HCT116 (cell line): Measurements from ENCODE around the gene HHAT. TPM values are rescaled to one million over a fixed set of nuclear protein-coding genes. Genes with fewer than 3 reads are reported as not detected.

ENCODE experiments used
- ATAC-seq: fragments of 200-7000 bp; cut with Tn5 transposase; 2 replicates; pipeline ENCODE4 v1.9.1; 2020; ENCODE audit warnings: mild to moderate bottlenecking, moderate library complexity
- BruUV-seq: library from RNA; stranded (reverse); fragments of 400-500 nt; replicated peaks from 2 replicates; lab custom pipeline; 2021; lab: Mats Ljungman, UMichigan
- CTCF ChIA-PET: fragments of 300-600 bp; sonication (Branson Sonifier 250); formaldehyde crosslinking; loops from one replicate; lab custom pipeline; 2021; ENCODE audit warnings: antibody characterized with exemption; lab: Charles Lee
- POLR2A ChIA-PET: fragments of 300-600, 350-600 bp; sonication (Branson Sonifier 250); formaldehyde crosslinking; loops from one replicate; lab custom pipeline; 2021; ENCODE audit warnings: antibody characterized with exemption; lab: Charles Lee
- RAD21 ChIA-PET, 2 experiments: fragments of 300-600 bp; sonication (Branson Sonifier 250); formaldehyde crosslinking; loops; one replicate each; lab custom pipeline; 2023; ENCODE audit warnings: low total read pairs in 2 of 2; ENCODE audit not compliant: uncharacterized antibody in 2 of 2, unreplicated experiment in 2 of 2, low non-redundant PET in 1 of 2; lab: Charles Lee
- DNase-seq: peaks from one replicate; pipeline ENCODE4 v3.0.0-alpha.2; 2010; ENCODE audit warnings: low read depth, low spot score
- H2AFZ ChIP-seq: fragments of 200-600 bp; shearing (Covaris generic), sonication (generic); 2 replicates; pipeline ENCODE4 v1.6.1; 2017; ENCODE audit warnings: low read depth, mixed run types, mixed read lengths, antibody characterized with exemption, low read length; ENCODE audit not compliant: poor library complexity, severe bottlenecking
- H3K27ac ChIP-seq: 2 replicates; pipeline ENCODE4 v1.5.1; 2012; ENCODE audit warnings: low read depth, low read length
- H3K27me3 ChIP-seq: fragments of 200-600 bp; sonication (generic); 2 replicates; pipeline ENCODE4 v1.6.1; 2016; ENCODE audit warnings: mixed run types, low read length, mixed read lengths; ENCODE audit not compliant: insufficient read depth
- H3K36me3 ChIP-seq, 2 experiments: fragments of 200-500 bp in 1 of 2; fragments of 200-600 bp in 1 of 2; sonication (Bioruptor generic) in 1 of 2; sonication (generic) in 1 of 2; 2 replicates each; pipeline versions ENCODE4 v1.5.1 to v1.6.1; 2014 to 2016; ENCODE audit warnings: low read length in 2 of 2, inconsistent platforms in 1 of 2, mixed read lengths in 1 of 2, mixed run types in 1 of 2; ENCODE audit not compliant: insufficient read depth in 2 of 2, control insufficient read depth in 1 of 2
- H3K4me1 ChIP-seq, 2 experiments: fragments of 200-600 bp in 1 of 2; sonication (generic) in 1 of 2; 2 replicates each; pipeline versions ENCODE4 v1.5.1 to v1.6.1; 2012 to 2017; ENCODE audit warnings: low read length in 2 of 2, inconsistent platforms in 1 of 2, mild to moderate bottlenecking in 1 of 2, mixed read lengths in 1 of 2, mixed run types in 1 of 2, moderate library complexity in 1 of 2; ENCODE audit not compliant: insufficient read depth in 2 of 2, control insufficient read depth in 1 of 2
- H3K4me2 ChIP-seq: fragments of 200-600 bp; sonication (generic); 2 replicates; pipeline ENCODE4 v1.6.1; 2017; ENCODE audit warnings: mixed run types, low read length, mixed read lengths
- H3K4me3 ChIP-seq, 2 experiments: fragments of 200-600 bp in 1 of 2; sonication (generic) in 1 of 2; replicated peaks in 1 of 2; 2 replicates each; pipeline ENCODE4 v1.5.1; 2011 to 2016; ENCODE audit warnings: low read length in 2 of 2, control low read depth in 1 of 2, low read depth in 1 of 2, mild to moderate bottlenecking in 1 of 2, mixed read lengths in 1 of 2, mixed run types in 1 of 2
- H3K79me2 ChIP-seq: fragments of 200-600 bp; sonication (generic); 2 replicates; pipeline ENCODE4 v1.6.1; 2017; ENCODE audit warnings: mild to moderate bottlenecking, mixed run types, low read length, moderate library complexity, mixed read lengths; ENCODE audit not compliant: insufficient read depth
- H3K9ac ChIP-seq: fragments of 200-600 bp; sonication (generic); 2 replicates; pipeline ENCODE4 v1.6.1; 2016; ENCODE audit warnings: low read length, mixed read lengths
- H3K9me2 ChIP-seq: fragments of 200-600 bp; sonication (generic), shearing (Covaris generic); 2 replicates; pipeline ENCODE4 v1.6.1; 2017; ENCODE audit warnings: mixed run types, mild to moderate bottlenecking, moderate library complexity; ENCODE audit not compliant: insufficient read depth
- H3K9me3 ChIP-seq, 2 experiments: fragments of 200-500 bp in 1 of 2; fragments of 200-600 bp in 1 of 2; sonication (Bioruptor generic) in 1 of 2; sonication (generic) in 1 of 2; 2 replicates each; pipeline ENCODE4 v1.6.1; 2014 to 2017; ENCODE audit warnings: low read length in 2 of 2, mixed read lengths in 2 of 2, inconsistent platforms in 1 of 2, low read depth in 1 of 2, mild to moderate bottlenecking in 1 of 2, mixed run types in 1 of 2, moderate library complexity in 1 of 2; ENCODE audit not compliant: control insufficient read depth in 1 of 2, insufficient read depth in 1 of 2
- H4K20me1 ChIP-seq: fragments of 200-600 bp; sonication (generic), shearing (Covaris generic); 2 replicates; pipeline ENCODE4 v1.6.1; 2017; ENCODE audit warnings: mixed run types, mild to moderate bottlenecking, moderate library complexity; ENCODE audit not compliant: insufficient read depth
- CBX3 ChIP-seq: IDR thresholded peaks from 2 replicates; pipeline ENCODE4 v1.6.1; 2012; ENCODE audit warnings: low read depth
- EGR1 ChIP-seq: IDR thresholded peaks from 2 replicates; pipeline ENCODE4 v1.6.1; 2012; ENCODE audit warnings: low read depth
- EZH2 ChIP-seq: fragments of 200-600 bp; sonication (generic); IDR thresholded peaks from 2 replicates; pipeline ENCODE4 v1.6.1; 2017; ENCODE audit warnings: antibody characterized with exemption, mixed run types
- EZH2phosphoT487 ChIP-seq: fragments of 200-600 bp; IDR thresholded peaks from 2 replicates; pipeline ENCODE4 v1.6.1; 2018; ENCODE audit warnings: antibody characterized with exemption, borderline replicate concordance
- FOSL1 ChIP-seq: IDR thresholded peaks from 2 replicates; pipeline ENCODE4 v1.6.1; 2012; ENCODE audit warnings: low read depth
- JUND ChIP-seq: IDR thresholded peaks from 2 replicates; pipeline ENCODE4 v1.6.1; 2012
- POLR2A ChIP-seq: IDR thresholded peaks from 2 replicates; pipeline ENCODE4 v1.7.0; 2011; ENCODE audit warnings: borderline replicate concordance; ENCODE audit not compliant: insufficient read depth, insufficient read length; ENCODE audit errors: extremely low read depth
- RAD21 ChIP-seq: IDR thresholded peaks from 2 replicates; pipeline ENCODE4 v1.6.1; 2012; ENCODE audit warnings: low read depth, mild to moderate bottlenecking
- SIN3A ChIP-seq: IDR thresholded peaks from 2 replicates; pipeline ENCODE4 v1.6.1; 2012; ENCODE audit warnings: low read depth
- SP1 ChIP-seq: IDR thresholded peaks from 2 replicates; pipeline ENCODE4 v1.6.1; 2012; ENCODE audit warnings: low read depth
- SRF ChIP-seq: IDR thresholded peaks from 2 replicates; pipeline ENCODE4 v1.6.1; 2012; ENCODE audit warnings: low read depth
- TCF7L2 ChIP-seq: IDR thresholded peaks from 2 replicates; pipeline ENCODE4 v1.7.0; 2011; ENCODE audit warnings: borderline replicate concordance, inconsistent platforms; ENCODE audit not compliant: insufficient read depth, insufficient read length; ENCODE audit errors: extremely low read depth
- YY1 ChIP-seq: IDR thresholded peaks from 2 replicates; pipeline ENCODE4 v1.6.1; 2011; ENCODE audit warnings: low read length, low read depth, moderate library complexity, mild to moderate bottlenecking; ENCODE audit not compliant: insufficient replicate concordance; ENCODE audit errors: extremely low read depth
- ZFX ChIP-seq: fragments of 450-650 bp; IDR thresholded peaks from 2 replicates; pipeline ENCODE4 v1.6.1; 2017
- ZNF274 ChIP-seq: fragments of 200-500 bp; sonication (Bioruptor generic); IDR thresholded peaks from 2 replicates; pipeline ENCODE4 v1.6.1; 2014; ENCODE audit warnings: mild to moderate bottlenecking, low read depth, low read length, inconsistent platforms
- intact Hi-C: fragments of 100-400 bp; cut with micrococcal nuclease; formaldehyde crosslinking; loops from 2 replicates; pipeline ENCODE4 v1.10.0; 2022
- total RNA-seq: library from RNA; stranded (reverse); gene quantifications from one replicate; pipeline ENCODE4 v1.2.1, GENCODE V29; 2021; ENCODE audit not compliant: unreplicated experiment
- TF ChIP-seq, protein P1 (sequence below): IDR thresholded peaks from 2 replicates; pipeline ENCODE4 v1.6.1; 2012
- TF ChIP-seq, protein P2 (sequence below): IDR thresholded peaks from 2 replicates; pipeline ENCODE4 v1.6.1; 2011; ENCODE audit warnings: mild to moderate bottlenecking, low read length, moderate library complexity; ENCODE audit not compliant: insufficient replicate concordance; ENCODE audit errors: extremely low read depth

HHAT gene
- total RNA-seq, 1 experiment from 2014 or later, result 2.7 TPM

DNA sequence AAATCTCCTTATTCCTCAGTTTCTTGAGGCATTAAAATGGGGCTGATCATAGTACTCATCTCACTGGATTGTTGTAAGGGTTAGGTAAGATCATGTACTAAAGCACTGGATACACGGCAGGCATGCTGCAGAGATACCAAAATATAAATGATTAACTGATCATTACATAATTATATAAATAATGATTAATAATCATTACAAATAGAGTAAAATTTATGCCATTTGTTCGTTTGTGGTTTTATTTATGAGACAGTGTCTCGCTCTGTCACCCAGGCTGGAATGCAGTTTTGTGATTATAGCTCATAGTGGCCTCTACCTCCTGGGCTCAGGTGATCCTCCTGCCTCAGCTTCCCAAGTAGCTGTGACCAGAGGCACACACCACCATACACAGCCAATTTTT is 140.7 kb downstream of the HHAT start:
- H3K9me3 ChIP-seq, result no peaks in the 10 kb centered on the region
- BruUV-seq, result no TSS peak
- H3K4me2 ChIP-seq, result no peak overlapping the region
- ATAC-seq (no peak), DNase-seq (no peak)
- no peak overlapping the region for H3K9ac ChIP-seq
- no peak overlapping the region for H3K4me3 ChIP-seq
- no peak overlapping the region for H2AFZ ChIP-seq
- H3K36me3 ChIP-seq, result no peaks in the 10 kb centered on the region
- H3K27ac ChIP-seq, result no peak overlapping the region
- ChIA-PET CTCF (no interaction called here), POLR2A (no interaction called here), RAD21 (no interaction called here)
- no peaks in the 10 kb centered on the region for H3K79me2 ChIP-seq
- no peaks in the 10 kb centered on the region for H4K20me1 ChIP-seq
- H3K9me2 ChIP-seq, result no peaks in the 10 kb centered on the region
- intact Hi-C loops, result no loop called here
- H3K4me1 ChIP-seq, result no peaks in the 10 kb centered on the region
- TF ChIP-seq JUND (no peak), FOSL1 (no peak)
- H3K27me3 ChIP-seq, result peaks cover 37% of the 10 kb centered on the region

DNA sequence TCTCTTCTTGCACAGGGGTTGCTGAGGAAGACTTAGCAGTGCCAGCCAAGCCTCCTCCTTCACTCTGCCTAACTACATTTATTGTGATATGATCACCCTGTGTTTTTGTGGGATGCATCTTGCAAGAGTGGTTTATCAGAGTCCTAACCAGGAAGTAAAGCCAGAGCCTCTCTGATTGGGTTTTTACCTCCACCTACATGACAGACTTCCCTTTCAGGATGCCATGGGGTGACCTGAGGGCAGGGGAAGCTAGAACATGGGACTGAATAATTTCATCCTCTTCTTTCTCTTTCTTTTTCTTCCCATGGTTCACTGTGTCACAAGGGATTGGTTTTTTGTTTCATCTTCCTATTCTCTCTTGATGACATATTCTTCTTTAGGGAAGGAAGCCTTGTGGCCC is 146.6 kb downstream of the HHAT start:
- peaks cover 46% of the 10 kb centered on the region for H3K27me3 ChIP-seq
- TF ChIP-seq EGR1 (no peak), ZNF274 (no peak), EZH2 (no peak), ZFX (no peak), EZH2phosphoT487 (no peak), SIN3A (no peak), CBX3 (no peak), SRF (no peak), RAD21 (no peak), YY1 (no peak), TCF7L2 (no peak), JUND (no peak), SP1 (no peak), POLR2A (no peak)
- TF ChIP-seq, protein P1, sequence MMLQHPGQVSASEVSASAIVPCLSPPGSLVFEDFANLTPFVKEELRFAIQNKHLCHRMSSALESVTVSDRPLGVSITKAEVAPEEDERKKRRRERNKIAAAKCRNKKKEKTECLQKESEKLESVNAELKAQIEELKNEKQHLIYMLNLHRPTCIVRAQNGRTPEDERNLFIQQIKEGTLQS, result no peak
- TF ChIP-seq, protein P2, sequence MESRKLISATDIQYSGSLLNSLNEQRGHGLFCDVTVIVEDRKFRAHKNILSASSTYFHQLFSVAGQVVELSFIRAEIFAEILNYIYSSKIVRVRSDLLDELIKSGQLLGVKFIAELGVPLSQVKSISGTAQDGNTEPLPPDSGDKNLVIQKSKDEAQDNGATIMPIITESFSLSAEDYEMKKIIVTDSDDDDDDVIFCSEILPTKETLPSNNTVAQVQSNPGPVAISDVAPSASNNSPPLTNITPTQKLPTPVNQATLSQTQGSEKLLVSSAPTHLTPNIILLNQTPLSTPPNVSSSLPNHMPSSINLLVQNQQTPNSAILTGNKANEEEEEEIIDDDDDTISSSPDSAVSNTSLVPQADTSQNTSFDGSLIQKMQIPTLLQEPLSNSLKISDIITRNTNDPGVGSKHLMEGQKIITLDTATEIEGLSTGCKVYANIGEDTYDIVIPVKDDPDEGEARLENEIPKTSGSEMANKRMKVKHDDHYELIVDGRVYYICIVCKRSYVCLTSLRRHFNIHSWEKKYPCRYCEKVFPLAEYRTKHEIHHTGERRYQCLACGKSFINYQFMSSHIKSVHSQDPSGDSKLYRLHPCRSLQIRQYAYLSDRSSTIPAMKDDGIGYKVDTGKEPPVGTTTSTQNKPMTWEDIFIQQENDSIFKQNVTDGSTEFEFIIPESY, result no peak
- no peaks in the 10 kb centered on the region for H3K4me1 ChIP-seq
- no peak for ATAC-seq
- H3K9me3 ChIP-seq, result no peaks in the 10 kb centered on the region
- H3K79me2 ChIP-seq, result no peaks in the 10 kb centered on the region
- CTCF ChIA-PET, result no interaction called here
- POLR2A ChIA-PET, result no interaction called here
- H3K9me2 ChIP-seq, result no peaks in the 10 kb centered on the region
- no peak overlapping the region for H3K4me3 ChIP-seq
- H3K27ac ChIP-seq, result no peak overlapping the region
- no peak overlapping the region for H3K9ac ChIP-seq
- H4K20me1 ChIP-seq, result no peaks in the 10 kb centered on the region
- no peak overlapping the region for H2AFZ ChIP-seq
- BruUV-seq, result no TSS peak
- intact Hi-C loops, result no loop called here
- H3K36me3 ChIP-seq, result no peaks in the 10 kb centered on the region
- RAD21 ChIA-PET, result no interaction called here
- H3K4me2 ChIP-seq, result no peak overlapping the region
- no peak for DNase-seq
